Measurements from ENCODE around the gene PTPN4.

PTPN4 gene

GRCh38 chr2:120026890-120027289 is 267.2 kb downstream of the PTPN4 start:
- no peak for DNase-seq

- DNase-seq, result no peak
These were observed 269.1 kb downstream of the PTPN4 start for GRCh38 chr2:120028795-120029194.

- no peak for DNase-seq
These were observed 270.2 kb downstream of the PTPN4 start for GRCh38 chr2:120029672-120030640.

- DNase-seq, result no peak
These were observed 272.6 kb downstream of the PTPN4 start for GRCh38 chr2:120032297-120032696.

Data from CD4-positive, alpha-beta T cell treated with Interleukin-17A for 1 hour (primary cell).